Stimulated activated CD8-positive, alpha-beta memory T cell treated with anti-CD3 and anti-CD28 coated beads, Interleukin-15, amount 100 ng/mL, for 48 hours (primary cell): Measurements from ENCODE around the gene MPO.
A peak's percentile ranks its signal among the peaks of the same experiment; 100 is the strongest.

Experiments
- DNase-seq, 2 donors: peaks; one replicate each; pipeline ENCODE4 v3.0.0-alpha.2; 2020; ENCODE audit warnings: low read depth in 2 of 2

Gene MPO

GRCh38 chr17:58264407-58265103 lies 16.2 kb downstream of the MPO start:
- no peak for DNase-seq

GRCh38 chr17:58263773-58264172 lies 17.0 kb downstream of the MPO start:
- DNase-seq, result no peak

- no peak for DNase-seq
These were observed 18.6 kb downstream of the MPO start for GRCh38 chr17:58262149-58262548.

- DNase-seq, result no peak
These were observed 25.9 kb downstream of the MPO start for GRCh38 chr17:58254803-58255202.

GRCh38 chr17:58253082-58253481 lies 27.7 kb downstream of the MPO start:
- no peak for DNase-seq

GRCh38 chr17:58252141-58252540 lies 28.6 kb downstream of the MPO start:
- no peak for DNase-seq

- DNase-seq, result no peak
These were observed 30.3 kb downstream of the MPO start for GRCh38 chr17:58250344-58251011.

GRCh38 chr17:58249270-58250133 lies 31.2 kb downstream of the MPO start:
- DNase-seq, result peak; percentile 56 to 57

- no peak for DNase-seq
These were observed 31.8 kb downstream of the MPO start for GRCh38 chr17:58248955-58249269.

GRCh38 chr17:58247511-58248363 lies 33.0 kb downstream of the MPO start:
- DNase-seq, result no peak

GRCh38 chr17:58246781-58247180 lies 34.0 kb downstream of the MPO start:
- DNase-seq, result no peak

GRCh38 chr17:58246104-58246740 lies 34.5 kb downstream of the MPO start:
- no peak for DNase-seq

GRCh38 chr17:58245428-58246103 lies 35.2 kb downstream of the MPO start:
- DNase-seq, result no peak

- DNase-seq, result no peak
These were observed 35.8 kb downstream of the MPO start for GRCh38 chr17:58244963-58245362.

GRCh38 chr17:58242171-58242784 lies 38.5 kb downstream of the MPO start:
- DNase-seq, result no peak

- no peak for DNase-seq
These were observed 40.7 kb downstream of the MPO start for GRCh38 chr17:58239987-58240386.

GRCh38 chr17:58238147-58238634 lies 42.5 kb downstream of the MPO start, which contains the start of gene LPO:
TSS of gene LPO (plus strand) at chr17:58238584. CDS start at chr17:58242980, 4,396 bp downstream.
- no peak for DNase-seq

GRCh38 chr17:58236394-58236793 lies 44.3 kb downstream of the MPO start:
- no peak for DNase-seq

- no peak for DNase-seq
These were observed 44.9 kb downstream of the MPO start for GRCh38 chr17:58235821-58236220.

GRCh38 chr17:58234512-58234911 lies 46.2 kb downstream of the MPO start:
- DNase-seq, result no peak
